HTERT RPE-1 (cell line): ENCODE data around the gene DEDD2.

Source experiments
- in situ Hi-C: fragments of 300-500 bp; cut with MboI; formaldehyde crosslinking; loops from 4 replicates; pipeline ENCODE4 v1.14.3; 2020; ENCODE audit warnings: low sequenced_read_pairs

The DEDD2 gene

DNA sequence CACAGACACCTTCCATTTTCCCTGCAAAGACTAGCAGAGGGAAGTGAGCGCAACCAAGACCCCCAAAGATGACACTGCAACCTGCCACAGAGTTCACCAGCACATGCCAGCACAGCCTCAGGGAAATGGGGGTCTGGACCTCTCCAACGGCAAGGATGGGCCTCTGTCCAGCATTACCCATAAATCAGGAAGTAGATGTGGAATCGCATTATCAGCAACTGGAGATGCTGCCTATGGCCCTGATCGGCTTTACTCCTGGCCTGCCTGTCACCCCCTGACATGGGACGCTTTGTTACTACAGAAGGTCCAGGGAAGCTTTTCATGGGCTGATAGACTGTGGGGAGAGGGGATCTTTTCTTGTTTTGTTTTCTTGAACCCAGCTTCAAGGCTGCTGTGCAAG lies 43.8 kb downstream of the DEDD2 start:
- in situ Hi-C loops, result no loop called here

DNA sequence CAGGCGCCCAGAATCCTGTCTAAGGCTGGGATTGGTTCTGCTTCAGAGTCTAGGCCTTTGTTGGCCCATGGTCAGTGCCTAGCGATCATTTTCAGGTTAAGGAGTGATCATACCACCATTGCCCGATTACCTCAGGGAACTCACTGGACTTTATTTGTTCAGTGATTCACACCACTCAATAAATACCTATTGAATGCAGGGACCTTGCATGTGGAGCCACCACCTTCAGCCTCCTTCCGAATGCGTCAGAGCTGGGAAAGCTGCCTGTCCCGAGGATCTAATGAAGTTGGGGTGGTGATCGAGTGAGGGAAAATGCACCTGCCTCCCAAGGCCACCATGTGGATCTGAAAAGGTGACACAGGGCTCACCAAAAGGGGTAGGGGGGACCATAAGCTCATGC lies 45.2 kb downstream of the DEDD2 start:
- in situ Hi-C loops, result no loop called here

DNA sequence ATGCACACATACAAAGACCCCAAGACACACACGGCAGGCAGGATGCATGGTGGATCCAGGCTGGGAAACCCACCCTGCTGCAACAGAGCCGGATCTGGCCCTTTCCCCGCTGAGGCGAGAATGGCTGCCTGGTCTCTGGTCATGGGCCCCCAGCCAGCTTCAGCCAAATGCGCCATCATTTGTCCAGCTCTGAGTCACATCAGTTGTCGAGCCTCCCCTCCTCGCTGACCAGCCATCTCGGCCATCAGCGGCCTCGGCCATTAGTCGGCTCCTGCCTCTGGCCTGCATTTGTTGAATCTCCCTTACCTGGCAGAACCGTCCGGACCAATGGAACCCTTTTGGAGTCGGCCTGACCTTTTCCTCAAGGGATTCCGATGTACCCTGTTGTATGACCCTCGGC lies 46.8 kb downstream of the DEDD2 start:
- in situ Hi-C loops, result no loop called here

DNA sequence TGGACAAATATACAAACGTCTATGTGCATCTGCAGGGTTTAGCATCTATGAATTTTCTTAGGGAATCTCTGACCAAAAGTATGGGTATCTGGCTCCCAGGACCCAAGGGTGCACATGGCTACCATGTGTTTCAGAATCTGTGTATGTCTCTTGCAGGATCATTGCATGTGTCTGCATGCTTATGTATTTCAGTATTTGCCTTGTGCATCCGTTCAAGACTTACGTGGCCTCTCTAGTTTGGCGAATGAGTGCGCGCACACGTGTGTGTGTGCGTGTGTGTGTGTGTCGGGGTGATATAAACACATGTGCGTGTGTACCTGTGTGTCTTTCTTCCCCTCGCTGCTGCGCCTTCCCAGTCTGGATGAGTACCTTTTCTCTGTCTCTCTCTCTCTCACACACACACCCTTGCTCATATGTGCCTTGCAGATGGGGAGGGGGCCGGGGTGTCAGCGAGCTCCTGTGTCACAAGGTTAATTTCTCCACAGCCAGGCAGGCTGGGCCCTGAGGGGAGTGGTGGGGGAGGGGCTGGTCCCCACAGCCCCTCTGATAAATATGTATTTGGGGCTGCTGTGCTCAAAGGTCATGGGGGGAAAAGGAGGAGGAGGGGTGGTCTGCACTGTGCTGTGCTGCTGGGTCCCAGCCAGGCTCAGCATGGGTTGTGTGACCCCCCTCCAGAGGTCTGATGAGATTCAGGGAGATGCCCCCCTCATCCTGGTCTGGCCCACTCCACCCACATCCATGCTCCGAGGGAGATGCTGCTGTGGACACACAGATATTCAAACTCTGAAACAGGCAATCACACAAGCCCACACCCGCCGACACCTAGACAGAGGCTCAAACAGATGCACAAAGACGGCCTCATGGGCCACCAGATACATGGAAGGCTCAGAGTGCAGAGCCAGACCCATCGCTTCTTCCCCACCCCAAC lies 47.7 kb downstream of the DEDD2 start:
- in situ Hi-C loops, result no loop called here

DNA sequence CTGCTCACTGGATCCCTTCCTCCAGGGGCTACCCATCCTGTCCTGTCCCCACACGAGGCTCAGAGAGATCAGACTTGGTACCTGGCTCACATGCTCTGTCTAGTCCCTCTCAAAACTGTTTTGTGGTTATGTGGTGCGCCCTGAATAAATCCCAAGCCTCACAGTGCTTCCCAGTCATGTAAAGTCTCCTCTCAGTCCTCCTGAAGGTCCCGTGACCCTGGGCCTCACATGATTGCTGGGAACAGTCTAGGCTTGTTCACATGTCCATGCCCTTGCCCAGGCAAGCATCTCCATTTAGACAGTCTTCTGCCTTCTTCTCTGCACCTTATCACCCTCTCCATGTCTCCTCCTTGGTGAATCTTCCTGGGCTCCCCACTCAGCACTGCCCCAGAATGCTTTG lies 49.3 kb downstream of the DEDD2 start:
- in situ Hi-C loops, result no loop called here

DNA sequence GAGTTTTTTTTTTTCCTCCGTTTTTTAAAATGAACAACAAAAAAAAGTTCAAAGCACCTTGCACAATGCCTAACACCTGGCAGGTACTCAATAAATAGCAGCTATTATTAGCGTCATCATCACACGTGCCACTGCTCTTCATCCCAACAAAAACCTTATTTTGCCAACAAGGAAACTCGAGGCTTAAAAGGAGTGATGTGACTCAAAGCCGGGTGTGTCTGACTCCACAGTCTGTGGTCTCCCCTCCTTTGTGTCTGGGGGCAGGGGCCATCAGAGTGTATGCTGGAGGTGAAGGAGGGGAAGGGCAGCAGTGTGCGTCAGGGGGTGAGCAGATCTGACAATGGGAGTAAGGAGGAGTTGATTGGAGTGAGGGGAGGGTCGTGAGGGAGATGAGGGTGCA lies 51.2 kb downstream of the DEDD2 start:
- in situ Hi-C loops, result no loop called here

DNA sequence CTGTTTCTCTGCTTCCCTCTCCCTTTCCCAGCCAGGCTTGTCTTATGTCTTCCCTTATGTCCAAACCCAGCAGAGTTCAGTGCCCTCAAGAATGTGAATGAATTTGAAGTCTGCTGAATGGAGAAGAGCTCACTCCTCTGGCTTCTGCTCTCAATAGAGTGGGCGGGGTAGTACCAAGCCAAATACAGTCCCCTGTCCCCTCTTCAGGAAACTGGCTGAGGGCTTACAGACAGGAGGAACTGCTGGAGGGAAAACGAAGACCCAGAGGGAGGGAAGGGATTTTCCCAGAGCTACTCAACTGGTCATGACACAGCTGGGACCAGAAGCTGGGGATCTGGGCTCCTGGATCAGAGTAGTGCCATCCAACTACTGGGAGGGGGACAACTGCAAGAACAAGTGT lies 52.3 kb downstream of the DEDD2 start:
- in situ Hi-C loops, result no loop called here

DNA sequence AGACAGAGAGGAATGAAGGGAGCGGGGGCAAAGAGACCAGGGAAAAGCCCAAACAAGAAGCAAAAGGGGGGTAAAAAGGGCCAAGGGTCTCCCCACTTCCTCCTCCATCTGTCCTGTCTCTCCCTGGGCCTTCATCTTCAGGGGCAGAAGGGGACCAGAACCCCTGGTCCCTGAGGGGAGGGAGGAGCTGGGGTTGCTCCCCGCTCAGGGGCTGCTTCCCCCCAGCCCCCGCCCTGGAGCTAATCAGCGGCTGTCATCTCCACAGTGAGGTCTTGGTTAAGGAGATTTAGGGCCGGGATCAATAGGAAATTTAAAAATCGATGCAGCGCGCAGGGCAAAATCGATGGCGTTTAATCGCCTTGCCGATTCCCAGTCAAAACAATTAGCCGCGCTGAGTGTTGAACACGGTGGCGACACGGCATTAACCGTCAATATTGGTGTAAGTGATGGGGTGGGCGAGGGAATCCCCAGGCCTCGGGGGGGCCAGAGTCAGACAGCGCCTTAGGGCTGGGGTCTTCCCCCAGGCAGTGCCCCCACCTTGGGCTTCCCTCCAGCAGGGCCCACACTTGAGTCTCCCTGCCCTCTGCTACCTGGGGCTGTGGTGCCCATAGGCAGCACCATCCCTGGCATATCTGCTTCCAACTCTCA lies 55.7 kb downstream of the DEDD2 start:
- in situ Hi-C loops, result no loop called here

DNA sequence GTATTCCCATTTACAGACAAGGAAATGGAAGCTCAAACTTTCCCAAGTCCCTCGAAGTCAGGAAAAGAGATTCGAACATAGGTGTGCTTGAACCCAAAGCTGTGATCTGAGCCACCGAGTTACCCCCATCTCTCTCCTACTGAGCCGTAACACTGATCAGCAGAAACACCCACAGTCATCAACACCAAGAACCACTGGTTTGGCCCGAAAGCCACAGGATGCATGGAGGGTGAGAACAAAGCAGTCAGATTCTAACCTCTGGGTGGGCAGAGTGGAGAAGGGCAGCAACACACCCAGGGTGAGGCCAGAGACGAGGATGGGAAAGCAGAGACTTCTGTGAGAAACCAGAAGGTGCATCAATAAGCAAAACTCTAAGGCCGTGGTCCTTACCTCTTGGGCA lies 57.5 kb downstream of the DEDD2 start:
- in situ Hi-C loops, result no loop called here

DNA sequence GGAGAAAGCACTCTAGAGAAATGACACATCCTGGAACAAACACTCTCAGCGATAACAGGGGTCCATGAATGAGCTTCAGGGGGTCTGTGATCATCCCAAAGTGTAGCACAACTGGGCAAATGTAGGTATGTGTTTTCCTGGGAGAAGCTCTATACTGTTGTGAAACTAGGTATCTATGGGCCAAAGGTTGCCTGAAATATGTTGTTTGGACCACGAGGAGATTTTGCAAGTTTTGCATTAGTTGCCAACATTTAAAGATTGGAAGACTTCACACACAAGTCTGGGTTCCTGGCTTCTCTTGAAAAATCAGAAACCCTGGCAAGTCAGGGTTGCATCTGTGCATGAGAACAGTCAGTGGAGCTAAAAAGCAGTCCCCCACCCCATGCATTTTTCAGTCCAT lies 58.6 kb downstream of the DEDD2 start:
- in situ Hi-C loops, result no loop called here

DNA sequence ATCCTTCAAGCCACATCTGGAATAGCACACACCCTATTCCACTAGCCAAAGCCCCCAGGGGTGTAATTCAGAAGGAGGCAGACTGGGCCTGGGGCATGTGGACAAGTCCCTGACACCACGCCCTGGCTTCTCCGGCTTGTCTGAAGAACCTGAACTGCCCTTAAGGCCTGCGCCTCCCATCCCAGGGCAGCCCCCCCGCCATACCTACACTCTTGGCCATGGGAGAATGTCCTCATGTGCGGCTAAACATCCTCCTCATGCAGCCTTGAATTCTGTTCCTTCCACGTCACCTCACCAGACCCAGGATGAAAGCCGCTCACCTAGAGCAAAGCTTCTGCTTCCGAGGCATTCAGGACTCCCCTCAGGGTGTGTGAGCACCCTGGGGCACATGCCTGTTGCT lies 60.9 kb downstream of the DEDD2 start:
- in situ Hi-C loops, result no loop called here

DNA sequence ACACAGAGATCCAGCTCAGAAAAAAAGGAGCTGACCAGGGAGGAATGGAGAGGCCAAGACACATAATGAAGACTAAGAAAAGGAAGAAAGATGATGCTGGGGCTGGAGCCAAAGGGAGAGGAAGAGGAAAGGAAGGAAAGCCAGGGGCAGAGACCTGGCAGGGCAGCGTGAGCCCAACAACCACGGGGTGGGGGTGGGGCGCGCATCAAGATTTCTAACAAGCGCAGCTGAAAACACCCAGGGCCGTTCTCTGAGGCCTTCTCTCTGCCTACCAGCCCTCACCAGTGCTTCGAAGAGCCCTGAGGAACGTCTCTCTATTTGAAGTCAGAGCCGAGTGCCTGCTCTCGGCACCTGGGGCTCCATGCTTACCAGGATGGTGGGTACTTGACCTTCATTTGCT lies 61.7 kb downstream of the DEDD2 start:
- in situ Hi-C loops, result no loop called here

DNA sequence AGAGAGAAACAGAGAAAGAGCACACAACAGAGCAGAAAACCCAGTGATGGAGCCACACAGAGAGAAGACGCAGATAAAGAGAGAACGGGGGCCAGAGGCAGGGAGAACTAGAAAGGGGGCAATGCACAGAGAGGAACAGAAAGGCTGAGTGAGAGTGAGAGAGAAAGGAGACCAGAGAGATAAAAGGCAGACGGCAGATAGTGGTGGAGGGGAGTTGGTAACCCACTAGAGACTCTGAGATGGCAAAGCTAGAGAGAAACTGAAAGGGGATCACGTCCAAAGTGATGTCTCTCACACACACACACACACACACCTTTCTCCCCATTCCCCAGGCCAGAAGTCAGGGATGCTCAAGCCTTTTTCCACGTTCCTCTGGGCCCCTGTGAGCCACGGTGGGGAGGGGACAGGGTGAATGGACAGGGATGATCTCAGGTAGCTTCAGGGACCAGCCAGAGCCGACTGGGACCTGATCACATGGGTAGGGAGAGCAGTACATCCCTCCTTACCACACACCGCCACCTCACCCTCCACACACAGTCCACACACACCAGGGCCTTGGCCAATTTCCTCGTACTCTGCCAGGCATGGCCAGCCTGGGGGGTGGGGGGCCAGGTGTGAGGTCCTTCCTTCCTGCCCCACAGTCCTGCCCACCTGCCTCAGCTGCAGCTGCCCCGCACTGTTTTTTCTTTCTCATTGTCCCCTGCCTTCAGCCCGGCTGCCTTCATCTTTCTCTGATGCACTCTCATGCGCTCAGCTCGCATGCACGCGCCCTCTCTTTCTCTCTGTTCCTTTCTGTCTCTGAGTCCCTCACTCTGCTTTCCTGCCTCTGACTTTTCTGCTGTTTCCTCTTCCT lies 62.8 kb downstream of the DEDD2 start:
- in situ Hi-C loops, result no loop called here

DNA sequence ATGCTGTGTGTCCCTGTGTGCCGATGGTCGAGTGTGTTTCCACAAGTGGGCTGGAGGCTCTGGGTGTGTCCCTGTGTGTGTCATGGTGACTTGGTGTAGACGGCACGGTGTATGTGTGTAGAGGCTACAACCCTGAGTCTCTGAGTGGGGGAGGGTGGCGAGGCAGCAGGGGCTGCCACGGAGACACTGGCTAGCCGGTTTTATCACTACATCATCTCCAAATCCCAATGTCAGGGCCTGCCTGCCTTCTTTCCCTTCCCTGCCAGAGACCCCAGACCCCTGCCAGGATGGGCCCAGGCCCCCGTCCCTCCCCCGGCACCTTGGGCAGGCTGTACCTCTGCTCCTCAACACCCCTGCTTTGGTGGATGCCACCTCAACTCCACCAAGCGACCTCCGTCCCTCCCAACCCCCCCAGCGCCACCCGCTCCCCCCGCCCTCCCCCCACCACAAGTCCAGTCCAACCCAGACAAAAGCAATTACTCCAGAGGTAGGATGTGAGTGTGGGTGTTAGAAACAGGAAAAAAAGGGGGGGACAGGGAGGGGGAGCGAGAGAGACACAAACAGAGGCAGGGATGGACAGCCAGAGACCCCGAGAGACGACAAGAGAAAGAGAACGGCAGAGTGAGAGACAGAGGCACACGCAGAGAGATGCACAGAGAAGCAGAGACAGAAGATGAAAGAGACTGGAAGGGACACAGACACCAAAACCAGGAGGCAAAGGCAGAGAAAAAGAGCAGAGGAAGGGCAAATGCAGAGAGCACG lies 63.6 kb downstream of the DEDD2 start:
- in situ Hi-C loops, result no loop called here

DNA sequence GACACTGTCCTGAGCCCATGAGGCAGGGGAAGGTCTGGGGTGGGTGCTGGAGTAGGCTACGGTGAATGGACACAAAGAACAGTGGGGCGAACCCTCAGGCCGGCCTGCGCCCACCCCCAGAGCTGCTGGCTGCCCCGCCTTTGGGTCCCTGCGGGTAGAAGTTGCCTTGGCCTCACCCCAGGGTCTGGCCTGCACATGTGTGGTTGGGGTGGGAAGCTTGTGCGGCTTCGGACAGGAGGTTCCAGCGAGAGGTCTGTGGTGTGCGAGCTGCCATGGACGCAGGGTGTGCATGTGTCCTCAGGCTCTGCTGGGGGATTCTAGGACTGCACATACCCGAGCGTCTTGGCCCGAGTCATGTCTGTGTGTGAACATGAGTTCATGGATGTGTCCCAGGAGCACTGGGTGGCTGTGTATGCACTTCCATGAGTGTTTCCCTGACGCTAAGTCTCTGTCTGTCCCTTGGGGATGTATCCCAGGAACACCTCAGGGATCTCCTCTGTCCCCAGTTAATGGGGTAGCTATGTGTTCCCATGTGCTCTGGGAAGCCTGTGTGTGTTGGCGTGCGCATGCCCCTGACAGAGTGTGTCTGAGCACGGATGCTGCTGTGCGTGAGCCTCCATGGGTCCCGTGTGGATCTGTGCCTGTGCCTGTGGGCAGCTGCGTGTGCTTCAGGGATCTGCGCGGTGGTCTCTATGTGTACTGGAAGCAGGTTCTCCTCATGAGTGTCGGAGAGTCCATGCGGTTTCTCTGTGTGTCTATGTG lies 64.4 kb downstream of the DEDD2 start:
- in situ Hi-C loops, result no loop called here

DNA sequence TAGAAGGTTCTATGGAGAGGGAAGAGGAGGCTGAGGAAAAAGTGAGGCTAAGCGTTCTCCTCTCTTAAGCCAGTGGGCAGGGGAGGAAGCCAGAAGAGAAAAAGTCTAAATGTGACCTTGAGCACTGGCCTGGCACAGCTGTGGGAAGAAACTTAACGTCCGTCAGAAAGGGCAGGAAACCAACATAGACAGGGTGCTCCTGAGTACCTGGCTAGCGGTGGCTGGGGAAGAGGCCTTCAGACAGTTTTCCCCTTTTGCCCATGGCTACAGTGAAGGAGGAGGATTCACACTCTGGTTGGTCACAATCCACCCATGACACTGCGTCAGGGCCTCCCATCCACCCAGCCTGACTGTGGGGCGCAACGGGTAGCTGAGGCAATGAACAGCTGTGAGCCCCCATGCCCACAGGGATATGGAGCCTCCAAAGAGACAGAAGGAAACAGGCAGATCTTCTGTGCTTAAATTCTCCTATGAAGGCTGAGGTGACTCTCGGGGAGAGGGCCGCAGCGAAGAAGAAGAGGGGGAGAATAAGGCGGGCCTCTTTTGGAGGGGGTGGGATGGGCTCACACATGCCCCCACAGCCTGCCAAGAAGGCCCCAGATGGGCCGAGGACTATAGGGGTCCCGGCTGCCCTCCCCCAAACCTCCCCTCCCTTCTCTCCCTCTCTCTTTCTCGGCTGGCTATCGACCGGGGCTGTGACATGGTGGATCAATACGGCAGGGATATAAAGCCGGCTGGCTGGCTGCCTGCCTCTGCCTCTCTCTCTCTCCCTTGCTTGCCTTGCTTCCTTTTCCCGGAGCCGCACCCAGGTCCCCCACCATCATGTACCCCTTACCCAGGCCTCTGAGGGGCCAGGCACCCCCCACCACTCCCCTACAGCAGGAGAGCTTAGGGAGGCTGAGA lies 65.4 kb downstream of the DEDD2 start:
- in situ Hi-C loops, result no loop called here

DNA sequence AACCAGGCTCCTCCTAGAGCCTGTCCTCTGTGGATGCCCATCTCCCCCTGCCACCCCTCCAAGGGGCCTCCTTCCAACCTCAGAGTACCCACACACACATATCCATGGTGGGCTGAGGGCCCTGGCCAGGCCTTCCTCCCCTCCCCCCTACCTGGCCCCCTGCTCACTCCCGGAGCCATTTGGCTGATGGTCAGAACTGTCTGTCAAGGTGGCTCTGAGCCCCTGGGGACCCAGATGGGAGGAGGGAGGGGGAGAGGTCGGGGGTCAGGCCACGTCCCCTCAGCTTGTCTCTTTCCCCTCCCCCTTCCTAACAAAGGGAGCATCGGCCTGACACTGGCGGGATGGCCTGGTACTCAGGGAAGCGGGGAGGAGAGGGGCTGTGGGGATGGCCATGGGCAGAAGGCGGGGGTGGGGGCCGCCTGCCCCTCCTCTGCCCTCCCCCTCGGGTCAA lies 66.5 kb downstream of the DEDD2 start:
- in situ Hi-C loops, result no loop called here

DNA sequence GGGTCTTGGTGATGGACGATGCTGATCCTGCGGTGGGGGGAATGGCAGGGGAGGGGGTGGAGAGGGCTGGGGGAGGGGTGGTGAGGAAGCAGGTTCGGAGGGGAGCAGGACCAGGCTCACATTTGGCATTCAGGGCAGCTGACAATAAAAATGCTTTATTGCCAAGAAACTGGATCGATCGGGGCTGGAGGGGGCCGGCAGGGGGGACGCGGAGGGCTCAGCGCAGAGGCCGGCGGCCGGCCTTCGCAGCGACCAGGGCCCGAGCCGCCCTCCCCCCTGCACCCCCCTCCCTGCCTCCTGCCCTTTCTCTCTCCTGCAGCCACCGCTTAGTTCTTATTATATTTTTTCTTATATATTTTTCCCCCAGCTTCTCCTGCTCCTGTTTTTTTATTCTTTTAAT lies 67.1 kb downstream of the DEDD2 start:
- in situ Hi-C loops, result no loop called here
